ENCODE measurements around the gene SMAD5.

DNA sequence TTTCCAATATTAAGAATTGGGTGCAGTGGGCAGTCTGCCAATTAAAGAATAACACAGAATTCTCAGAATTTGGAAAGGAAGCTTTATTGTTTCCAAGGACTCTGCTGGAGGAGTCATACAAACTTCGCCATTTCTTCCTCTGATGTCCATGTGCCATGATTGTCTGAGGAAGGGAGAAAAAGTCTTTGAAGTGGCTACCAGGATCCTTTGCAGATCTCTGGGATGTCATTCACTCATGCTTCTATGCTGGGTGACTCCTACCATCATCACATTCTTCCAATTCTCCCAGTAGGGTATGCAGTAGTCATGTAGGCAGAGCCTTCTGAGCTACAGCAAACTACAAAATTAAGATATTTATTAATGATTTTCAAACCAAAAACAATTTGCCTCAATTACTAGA is 3.2 kb upstream of the SMAD5 start:
- TF ChIP-seq POLR2AphosphoS5 (IDR thresholded peaks at IDR 0.05; ENCODE audit: borderline replicate concordance, low read depth, low read length) (no peak), FOXP2 (optimal IDR thresholded peaks at IDR 0.05; ENCODE audit: control extremely low read depth, extremely low read length, insufficient read depth) (no peak), EZH2 (IDR thresholded peaks at IDR 0.05) (no peak)
